SH-SY5Y (cell line): ENCODE results near the gene ITPRIPL1.

Source experiments
- GATA2 ChIP-seq: IDR thresholded peaks from 2 replicates; pipeline ENCODE4 v1.6.1; 2011; ENCODE audit warnings: mild to moderate bottlenecking, low read depth, low read length
- GATA3 ChIP-seq: IDR thresholded peaks from 2 replicates; pipeline ENCODE4 v1.6.1; 2011; ENCODE audit warnings: low read depth, mild to moderate bottlenecking, low read length, moderate library complexity

Gene ITPRIPL1, protein sequence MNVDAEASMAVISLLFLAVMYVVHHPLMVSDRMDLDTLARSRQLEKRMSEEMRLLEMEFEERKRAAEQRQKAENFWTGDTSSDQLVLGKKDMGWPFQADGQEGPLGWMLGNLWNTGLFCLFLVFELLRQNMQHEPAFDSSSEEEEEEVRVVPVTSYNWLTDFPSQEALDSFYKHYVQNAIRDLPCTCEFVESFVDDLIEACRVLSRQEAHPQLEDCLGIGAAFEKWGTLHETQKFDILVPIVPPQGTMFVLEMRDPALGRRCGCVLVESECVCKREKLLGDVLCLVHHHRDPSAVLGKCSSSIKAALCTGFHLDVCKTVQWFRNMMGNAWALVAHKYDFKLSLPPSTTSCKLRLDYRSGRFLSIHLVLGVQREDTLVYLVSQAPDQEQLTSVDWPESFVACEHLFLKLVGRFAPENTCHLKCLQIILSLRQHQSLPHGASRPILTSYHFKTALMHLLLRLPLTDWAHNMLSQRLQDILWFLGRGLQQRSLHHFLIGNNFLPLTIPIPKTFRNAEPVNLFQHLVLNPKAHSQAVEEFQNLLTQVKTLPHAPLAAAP

DNA sequence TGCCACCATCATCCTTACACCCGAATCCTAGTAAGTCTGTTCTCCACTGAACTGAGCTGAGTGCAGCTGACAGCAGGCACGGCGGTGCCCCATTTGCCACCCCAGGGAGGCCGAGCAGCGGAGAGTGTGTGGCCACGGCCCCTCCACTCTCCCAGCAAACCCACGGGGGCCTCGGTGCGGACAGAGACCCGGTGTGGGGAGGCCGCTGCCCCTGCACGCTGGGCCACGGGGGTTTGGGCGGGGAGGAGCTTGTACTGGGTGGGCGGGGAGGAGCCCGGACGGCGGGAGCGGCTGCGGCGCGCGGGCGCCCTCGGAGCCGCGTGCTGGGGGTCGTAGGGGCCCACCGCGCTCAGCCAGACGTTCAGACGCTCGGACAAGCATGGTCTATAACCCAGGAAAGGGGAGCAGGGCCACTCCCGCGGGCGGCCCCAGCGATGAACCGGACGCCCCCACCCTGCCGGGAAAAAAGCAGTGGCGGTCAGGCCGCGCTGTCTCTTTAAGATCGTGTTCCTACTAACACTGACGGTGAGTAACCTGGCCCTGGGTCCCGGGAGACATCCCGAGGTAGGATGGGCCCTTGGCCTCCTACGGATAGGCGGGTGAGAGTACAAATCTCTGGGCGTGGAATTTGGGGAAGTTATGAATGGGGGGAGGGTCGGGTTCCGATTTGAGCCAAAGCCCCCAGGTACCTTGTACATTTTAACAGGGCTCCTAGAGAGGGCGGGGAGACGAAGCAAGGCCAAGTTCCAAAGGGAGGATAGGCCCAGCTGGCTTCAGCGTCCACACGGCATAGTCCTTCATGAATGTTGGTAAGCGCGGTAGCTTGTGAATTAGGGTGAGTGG is at the start of gene ITPRIPL1:
ITPRIPL1 (plus strand) TSS at position 277 of the 843 bp plus-strand sequence; CDS start at position 800, 523 bp downstream.
- TF ChIP-seq GATA3 (no peak), GATA2 (no peak)

DNA sequence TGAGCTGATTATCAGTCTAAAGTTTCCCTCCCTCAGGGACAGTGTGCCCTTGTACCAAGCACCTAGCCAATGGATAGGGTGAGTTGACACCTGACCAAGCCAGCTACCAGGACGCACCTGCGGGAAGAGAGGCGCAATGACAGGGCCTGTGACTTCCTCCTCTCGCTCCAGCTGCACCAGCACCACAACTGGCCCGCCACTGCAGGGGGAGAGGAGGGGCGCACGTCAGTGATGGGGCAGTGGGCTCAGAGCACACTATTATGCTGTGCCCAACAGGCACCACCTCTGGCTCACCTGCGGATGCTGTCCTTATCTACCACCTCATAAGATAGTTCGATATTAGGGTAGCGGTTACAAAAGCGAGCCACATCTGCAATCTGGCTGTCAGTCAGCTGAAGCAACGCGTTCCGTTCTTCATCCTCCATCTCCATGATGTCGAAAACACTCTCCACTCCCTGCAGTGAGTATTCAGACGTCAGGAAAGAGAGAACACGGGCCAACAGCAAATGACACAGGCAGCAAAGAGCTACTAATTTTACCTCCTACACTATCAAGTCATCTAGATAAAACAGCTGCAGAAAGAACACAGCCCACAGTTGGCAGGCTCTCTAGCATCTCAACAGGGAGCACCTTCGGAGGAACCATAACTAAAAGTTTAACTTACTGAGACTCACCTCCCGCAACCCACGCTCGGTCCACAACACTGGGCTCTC is 48.2 kb upstream of the ITPRIPL1 start:
- TF ChIP-seq GATA2 (no peak), GATA3 (no peak)

DNA sequence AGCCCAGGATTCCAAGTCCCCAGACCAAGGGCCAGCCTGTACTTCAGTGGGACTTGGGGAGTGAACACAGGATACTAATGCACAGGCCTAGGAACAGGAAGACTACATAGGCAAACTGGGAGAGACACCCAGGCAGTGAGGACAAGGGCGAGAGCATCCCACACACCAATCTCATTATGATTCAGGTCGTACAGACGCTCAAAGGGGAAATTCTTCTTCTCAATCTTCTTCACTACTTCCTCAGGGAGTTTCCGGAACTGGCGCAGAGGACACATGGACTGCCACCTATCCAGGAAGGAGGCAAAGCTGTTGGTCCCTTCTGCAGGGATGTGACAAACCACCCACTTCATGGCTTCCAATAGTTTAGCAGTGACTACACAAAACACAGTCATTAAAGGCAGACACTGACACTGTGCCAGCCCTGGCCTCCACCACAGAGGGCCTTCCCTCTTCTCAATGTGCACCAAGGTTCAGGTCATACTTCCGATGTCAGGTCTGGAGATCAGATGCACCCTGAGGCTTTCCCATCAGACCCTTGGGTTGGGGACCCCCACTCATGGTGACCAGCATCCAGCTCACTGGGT is 37.8 kb upstream of the ITPRIPL1 start:
- TF ChIP-seq GATA3 (no peak), GATA2 (no peak)

DNA sequence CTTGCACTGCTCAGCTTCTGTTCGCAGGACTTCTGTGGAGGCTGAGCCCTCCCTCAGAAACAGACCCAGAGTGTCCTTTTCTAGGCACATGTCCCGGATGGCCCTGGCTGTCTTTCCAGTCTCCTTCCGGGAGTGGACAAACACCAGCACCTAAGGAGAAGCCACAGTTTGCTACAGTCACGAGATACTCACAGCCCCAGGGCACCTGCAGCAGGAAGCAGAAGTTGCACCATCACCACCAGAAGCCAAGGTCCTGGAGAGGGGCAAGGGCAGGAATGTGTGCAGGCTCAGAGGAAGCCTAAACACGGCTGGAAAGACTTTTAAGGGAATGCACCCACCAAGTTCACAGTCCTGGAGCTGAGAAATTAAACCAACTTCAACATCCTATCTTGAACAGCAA is 33.4 kb upstream of the ITPRIPL1 start:
- no peak for TF ChIP-seq GATA3
- no peak for TF ChIP-seq GATA2

GRCh38 chr2:96296925-96297324 is 28.2 kb upstream of the ITPRIPL1 start:
- TF ChIP-seq GATA2 (no peak), GATA3 (no peak)

GRCh38 chr2:96301865-96302264 is 23.3 kb upstream of the ITPRIPL1 start:
- TF ChIP-seq GATA2: no peak

- TF ChIP-seq GATA3 (no peak), GATA2 (no peak)
Observed at GRCh38 chr2:96304606-96305005, 20.5 kb upstream of the ITPRIPL1 start.

DNA sequence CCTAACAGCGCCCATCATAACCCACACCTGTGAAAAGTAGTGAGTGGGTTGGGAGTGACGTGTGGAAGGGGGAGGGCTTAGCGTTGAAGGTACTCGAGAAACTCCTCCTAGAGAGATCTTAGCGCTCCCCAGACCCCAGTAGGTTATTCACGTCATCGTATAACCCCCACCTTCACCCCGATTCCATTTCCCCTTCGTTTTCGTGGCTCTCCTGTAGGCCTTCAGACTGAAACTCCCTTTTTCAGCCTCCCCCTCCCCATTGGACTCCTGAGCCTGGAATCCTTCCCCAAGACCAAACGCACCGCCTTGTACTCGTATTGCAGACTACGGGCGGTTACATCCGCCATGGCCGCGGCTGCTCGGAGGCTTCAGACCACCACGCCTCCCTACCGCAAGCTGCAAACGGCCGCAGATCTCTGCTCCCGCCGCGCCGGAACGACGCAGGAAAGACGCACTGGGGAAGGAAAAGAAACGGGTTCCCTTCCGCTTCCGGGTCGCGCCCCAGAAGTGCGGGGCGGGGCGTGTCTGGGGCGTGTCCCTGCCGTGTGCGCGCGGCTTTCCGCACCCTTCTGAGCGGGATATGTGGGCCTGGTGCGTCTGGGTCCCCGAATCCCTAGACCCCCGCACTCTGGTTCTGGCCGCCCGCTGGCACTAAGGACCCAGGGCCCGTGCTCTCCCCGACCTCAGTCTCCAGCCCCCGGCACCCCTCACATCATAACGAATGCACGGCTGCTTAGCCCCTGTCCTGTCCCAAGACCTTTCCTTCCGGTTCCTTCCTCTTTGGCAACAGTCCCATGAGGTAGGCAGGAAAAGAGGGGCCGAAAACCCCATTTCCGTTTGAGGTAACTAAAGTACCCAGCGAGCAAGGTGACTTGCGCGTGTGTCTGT is 19.8 kb upstream of the ITPRIPL1 start, which contains the start of gene SNRNP200:
SNRNP200 (minus strand) TSS at position 456 of the 888 bp plus-strand sequence; CDS start at position 347, 109 bp downstream.
- TF ChIP-seq GATA2: no peak
- no peak for TF ChIP-seq GATA3

DNA sequence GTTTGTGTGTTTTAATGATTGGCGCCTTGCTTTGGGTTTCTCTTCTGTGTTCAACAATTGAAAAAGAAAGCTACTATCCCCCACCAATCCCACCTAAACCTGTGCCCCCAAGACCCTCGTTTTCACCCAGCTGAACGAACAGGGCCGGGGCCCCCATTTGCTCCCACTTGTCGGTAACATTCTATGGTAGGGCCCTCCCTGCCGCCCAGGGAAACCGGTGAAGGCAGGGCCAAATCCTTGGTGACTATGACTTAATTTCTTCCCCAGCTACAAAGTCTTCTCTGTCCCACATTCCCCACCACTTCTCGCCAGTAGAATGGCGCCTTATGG is 19.2 kb upstream of the ITPRIPL1 start:
- TF ChIP-seq GATA3: no peak
- no peak for TF ChIP-seq GATA2

- TF ChIP-seq GATA3 (no peak), GATA2 (no peak)
Observed at GRCh38 chr2:96306370-96306769, 18.7 kb upstream of the ITPRIPL1 start.

- no peak for TF ChIP-seq GATA3
- TF ChIP-seq GATA2: no peak
Observed at GRCh38 chr2:96308248-96308647, 16.9 kb upstream of the ITPRIPL1 start.

DNA sequence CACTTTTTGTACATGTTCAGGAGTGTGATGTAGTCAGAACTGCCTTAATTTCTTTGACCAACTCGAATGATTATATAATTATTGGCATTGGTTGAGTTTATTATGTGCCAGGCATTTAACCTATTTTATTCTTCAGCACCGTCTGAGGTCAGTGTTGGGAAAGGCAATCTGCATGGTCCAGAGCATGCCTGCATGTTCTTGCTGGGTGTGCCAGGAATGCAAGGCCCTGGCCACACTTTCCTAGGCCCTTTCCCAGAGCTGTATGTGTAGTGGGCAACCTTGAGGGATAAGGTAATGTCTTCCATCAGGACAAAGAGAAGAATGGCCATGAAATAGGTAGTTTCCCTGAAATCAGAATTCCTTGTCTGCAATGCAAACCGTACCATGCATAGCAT is 10.1 kb upstream of the ITPRIPL1 start:
- no peak for TF ChIP-seq GATA3
- no peak for TF ChIP-seq GATA2

- TF ChIP-seq GATA3: no peak
- no peak for TF ChIP-seq GATA2
Observed at GRCh38 chr2:96315400-96316071, 9.6 kb upstream of the ITPRIPL1 start.
